IPS-20b (cell line): ENCODE results near the gene CHURC1.

Source experiments
- H3K27ac ChIP-seq: one replicate; pipeline ENCODE4 v1.5.1; 2013; ENCODE audit warnings: low read length
- H3K27me3 ChIP-seq: 2 replicates; pipeline ENCODE4 v1.6.1; 2013; ENCODE audit warnings: mild to moderate bottlenecking, low read length, inconsistent platforms; ENCODE audit not compliant: insufficient read depth
- H3K36me3 ChIP-seq: 2 replicates; pipeline ENCODE4 v1.6.1; 2013; ENCODE audit warnings: low read depth, mild to moderate bottlenecking, inconsistent platforms, low read length, moderate library complexity; ENCODE audit not compliant: insufficient read depth
- H3K4me1 ChIP-seq: 2 replicates; pipeline ENCODE4 v1.6.1; 2013; ENCODE audit warnings: mild to moderate bottlenecking, control low read depth, inconsistent platforms, low read length, moderate library complexity; ENCODE audit not compliant: insufficient read depth
- H3K4me3 ChIP-seq: 2 replicates; pipeline ENCODE4 v1.5.1; 2013; ENCODE audit warnings: mild to moderate bottlenecking, low read length, inconsistent platforms
- H3K9ac ChIP-seq: 2 replicates; pipeline ENCODE4 v1.6.1; 2013; ENCODE audit warnings: low read depth, mild to moderate bottlenecking, inconsistent platforms, low read length, moderate library complexity
- H3K9me3 ChIP-seq: 2 replicates; pipeline ENCODE4 v1.6.1; 2013; ENCODE audit warnings: mild to moderate bottlenecking, low read depth, low read length, inconsistent platforms; ENCODE audit not compliant: insufficient read depth

CHURC1 gene

GRCh38 chr14:64929014-64929359 lies 14.7 kb downstream of the CHURC1 start:
- H3K4me3 ChIP-seq: no peak overlapping the region
- H3K9ac ChIP-seq: no peak overlapping the region
- H3K4me1 ChIP-seq: no peaks in the 10 kb centered on the region
- H3K27ac ChIP-seq: no peak overlapping the region
- peaks cover 93% of the 10 kb centered on the region for H3K36me3 ChIP-seq
- H3K27me3 ChIP-seq: no peaks in the 10 kb centered on the region
- H3K9me3 ChIP-seq: no peaks in the 10 kb centered on the region

GRCh38 chr14:64930085-64930843 lies 16.0 kb downstream of the CHURC1 start:
- Histone ChIP-seq H3K4me3 (no peak overlapping the region), H3K4me1 (no peaks in the 10 kb centered on the region), H3K27me3 (no peaks in the 10 kb centered on the region), H3K27ac (no peak overlapping the region), H3K36me3 (peaks cover 89% of the 10 kb centered on the region), H3K9me3 (no peaks in the 10 kb centered on the region), H3K9ac (no peak overlapping the region)

- H3K27me3 ChIP-seq: no peaks in the 10 kb centered on the region
- peaks cover 80% of the 10 kb centered on the region for H3K36me3 ChIP-seq
- H3K27ac ChIP-seq: no peak overlapping the region
- no peaks in the 10 kb centered on the region for H3K9me3 ChIP-seq
- H3K4me3 ChIP-seq: no peak overlapping the region
- no peaks in the 10 kb centered on the region for H3K4me1 ChIP-seq
- no peak overlapping the region for H3K9ac ChIP-seq
Observed at GRCh38 chr14:64931123-64931522, 16.9 kb downstream of the CHURC1 start.

- H3K4me3 ChIP-seq: no peak overlapping the region
- no peak overlapping the region for H3K27ac ChIP-seq
- no peak overlapping the region for H3K9ac ChIP-seq
- H3K36me3 ChIP-seq: peaks cover 69% of the 10 kb centered on the region
- H3K4me1 ChIP-seq: no peaks in the 10 kb centered on the region
- no peaks in the 10 kb centered on the region for H3K9me3 ChIP-seq
- no peaks in the 10 kb centered on the region for H3K27me3 ChIP-seq
Observed at GRCh38 chr14:64932231-64932630, 18.0 kb downstream of the CHURC1 start.

GRCh38 chr14:64934338-64934929 lies 20.2 kb downstream of the CHURC1 start:
- Histone ChIP-seq H3K4me1 (no peaks in the 10 kb centered on the region), H3K27me3 (no peaks in the 10 kb centered on the region), H3K27ac (no peak overlapping the region), H3K9ac (no peak overlapping the region), H3K4me3 (no peak overlapping the region), H3K36me3 (peaks cover 51% of the 10 kb centered on the region), H3K9me3 (no peaks in the 10 kb centered on the region)

- Histone ChIP-seq H3K9ac (no peak overlapping the region), H3K27me3 (no peaks in the 10 kb centered on the region)
Observed at GRCh38 chr14:64935508-64935907, 21.3 kb downstream of the CHURC1 start.

GRCh38 chr14:64937171-64937820 lies 23.0 kb downstream of the CHURC1 start:
- Histone ChIP-seq H3K27me3 (no peaks in the 10 kb centered on the region), H3K36me3 (peaks cover 25% of the 10 kb centered on the region), H3K4me3 (no peak overlapping the region), H3K9me3 (no peaks in the 10 kb centered on the region), H3K9ac (no peak overlapping the region), H3K27ac (no peak overlapping the region), H3K4me1 (no peaks in the 10 kb centered on the region)

More at GRCh38 chr14:64935508-64935907, 21.3 kb downstream of the CHURC1 start:
- Histone ChIP-seq H3K27ac (no peak overlapping the region), H3K4me3 (no peak overlapping the region), H3K4me1 (no peaks in the 10 kb centered on the region), H3K9me3 (no peaks in the 10 kb centered on the region), H3K36me3 (peaks cover 43% of the 10 kb centered on the region)

GRCh38 chr14:64937821-64938193 lies 23.6 kb downstream of the CHURC1 start:
- peaks cover 20% of the 10 kb centered on the region for H3K36me3 ChIP-seq
- H3K27ac ChIP-seq: no peak overlapping the region
- H3K9me3 ChIP-seq: no peaks in the 10 kb centered on the region
- no peaks in the 10 kb centered on the region for H3K4me1 ChIP-seq
- no peak overlapping the region for H3K9ac ChIP-seq
- no peaks in the 10 kb centered on the region for H3K27me3 ChIP-seq
- no peak overlapping the region for H3K4me3 ChIP-seq

- H3K9me3 ChIP-seq: no peaks in the 10 kb centered on the region
Observed at GRCh38 chr14:64938972-64939816, 24.9 kb downstream of the CHURC1 start.

GRCh38 chr14:64939817-64940190 lies 25.5 kb downstream of the CHURC1 start:
- Histone ChIP-seq H3K27ac (no peak overlapping the region), H3K9ac (no peak overlapping the region), H3K9me3 (no peaks in the 10 kb centered on the region), H3K4me1 (no peaks in the 10 kb centered on the region; the same call in 1 of the 2 replicates), H3K4me3 (no peak overlapping the region), H3K27me3 (no peaks in the 10 kb centered on the region), H3K36me3 (peaks cover under 1% of the 10 kb centered on the region)

More at GRCh38 chr14:64938972-64939816, 24.9 kb downstream of the CHURC1 start:
- Histone ChIP-seq H3K4me3 (no peak overlapping the region), H3K36me3 (peaks cover 7% of the 10 kb centered on the region), H3K4me1 (no peaks in the 10 kb centered on the region; the same call in 1 of the 2 replicates), H3K9ac (no peak overlapping the region), H3K27ac (no peak overlapping the region), H3K27me3 (no peaks in the 10 kb centered on the region)

GRCh38 chr14:64940336-64940910 lies 26.2 kb downstream of the CHURC1 start:
- Histone ChIP-seq H3K27ac (no peak overlapping the region), H3K27me3 (no peaks in the 10 kb centered on the region), H3K4me3 (no peak overlapping the region), H3K36me3 (no peaks in the 10 kb centered on the region; the same call in 1 of the 2 replicates), H3K9me3 (no peaks in the 10 kb centered on the region), H3K4me1 (no peaks in the 10 kb centered on the region; the same call in 1 of the 2 replicates), H3K9ac (no peak overlapping the region)
